ENCODE measurements around the gene PATE2. TPM values are rescaled to one million over a fixed set of nuclear protein-coding genes. Genes with fewer than 3 reads are reported as not detected.

Gene PATE2
- total RNA-seq (2014; rRNA removed; shearing (Covaris generic)) = 0.11 and 0.53 TPM in 2 replicates
- 0.33 and 0.51 TPM in 2 replicates for polyA plus RNA-seq (2015; cell fraction: cytosol; rRNA removed)
- 0.60 and 0.84 TPM in 2 replicates for polyA plus RNA-seq (2015; cell fraction: nucleus; rRNA removed)

DNA sequence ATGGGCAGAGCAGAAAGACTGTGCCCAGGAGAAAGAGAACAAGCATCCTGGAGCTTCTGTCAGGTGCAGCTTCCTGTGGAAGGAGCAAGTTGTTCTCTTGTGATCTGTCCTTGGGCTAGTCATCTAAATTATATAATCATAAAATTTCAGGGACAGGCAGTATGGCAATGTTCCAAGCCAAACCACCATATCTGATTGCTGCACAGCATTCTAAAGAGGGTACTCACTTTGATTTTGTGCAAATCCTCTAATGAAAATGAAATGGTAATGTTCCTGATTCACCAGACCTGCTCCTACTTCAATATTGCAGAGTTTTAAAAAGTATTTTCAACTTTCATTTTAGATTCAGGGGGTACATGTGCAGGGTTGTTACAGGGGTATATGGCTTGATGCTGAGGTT is at the start of gene PATE2:
TSS of gene PATE2 (minus strand) at position 101 of the 400 bp plus-strand sequence. CDS start at position 46, 55 bp downstream.
- no peak for DNase-seq (ENCODE audit: low read depth, low spot score)
- in situ Hi-C loops (cut with HindIII; ENCODE audit: low pct_unique_long_range_greater_than_20kb, low sequenced_read_pairs) = no loop called here

DNA sequence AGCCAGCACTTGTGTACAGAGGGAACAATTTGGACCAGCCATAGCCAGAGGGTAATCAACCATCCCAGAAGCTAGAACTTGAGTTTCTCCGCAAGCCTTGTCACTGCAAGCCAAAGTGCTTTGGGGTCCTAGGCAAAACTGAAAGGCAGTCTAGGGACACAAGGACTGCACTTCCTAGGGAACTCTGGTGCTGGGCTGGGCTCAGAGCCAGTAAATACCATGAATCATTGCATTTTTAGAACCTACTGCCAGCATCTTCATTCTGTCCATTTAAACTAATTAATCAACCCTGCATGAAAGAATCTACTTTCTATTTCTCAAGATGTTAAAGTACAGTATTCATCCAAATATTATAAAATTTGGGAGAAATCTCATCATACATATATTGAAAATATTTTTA is 29.3 kb upstream of the PATE2 start:
- no peak for DNase-seq (ENCODE audit: low read depth, low spot score)
- in situ Hi-C loops (cut with HindIII; ENCODE audit: low pct_unique_long_range_greater_than_20kb, low sequenced_read_pairs) = no loop called here

DNA sequence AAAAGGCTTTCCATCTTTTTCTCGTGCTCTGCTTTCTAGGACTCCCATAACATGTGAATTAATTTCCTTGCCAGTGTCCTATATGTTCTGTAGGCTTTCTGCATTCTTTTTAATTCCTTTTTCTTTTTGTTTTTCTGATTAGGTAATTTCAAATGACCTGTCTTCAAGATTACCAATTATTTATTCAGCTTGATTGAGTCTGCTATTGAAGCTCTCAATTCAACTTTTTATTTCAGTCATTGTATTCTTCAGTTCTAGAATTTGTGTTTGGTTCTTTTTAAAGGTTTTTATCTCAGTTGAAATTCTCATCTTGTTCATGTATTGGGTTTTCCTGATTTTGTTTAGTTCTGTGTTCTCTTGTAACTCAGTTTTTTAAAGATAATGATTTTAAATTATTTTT is 23.8 kb upstream of the PATE2 start:
- in situ Hi-C loops (cut with HindIII; ENCODE audit: low pct_unique_long_range_greater_than_20kb, low sequenced_read_pairs) = no loop called here
- DNase-seq (ENCODE audit: low read depth, low spot score) = no peak

GRCh38 chr11:125799808-125800207 is 21.2 kb upstream of the PATE2 start:
- in situ Hi-C loops (cut with HindIII; ENCODE audit: low pct_unique_long_range_greater_than_20kb, low sequenced_read_pairs) = no loop called here
- DNase-seq (ENCODE audit: low read depth, low spot score) = no peak

GRCh38 chr11:125797641-125798040 is 19.0 kb upstream of the PATE2 start:
- in situ Hi-C loops (cut with HindIII; ENCODE audit: low pct_unique_long_range_greater_than_20kb, low sequenced_read_pairs) = no loop called here
- no peak for DNase-seq (ENCODE audit: low read depth, low spot score)

DNA sequence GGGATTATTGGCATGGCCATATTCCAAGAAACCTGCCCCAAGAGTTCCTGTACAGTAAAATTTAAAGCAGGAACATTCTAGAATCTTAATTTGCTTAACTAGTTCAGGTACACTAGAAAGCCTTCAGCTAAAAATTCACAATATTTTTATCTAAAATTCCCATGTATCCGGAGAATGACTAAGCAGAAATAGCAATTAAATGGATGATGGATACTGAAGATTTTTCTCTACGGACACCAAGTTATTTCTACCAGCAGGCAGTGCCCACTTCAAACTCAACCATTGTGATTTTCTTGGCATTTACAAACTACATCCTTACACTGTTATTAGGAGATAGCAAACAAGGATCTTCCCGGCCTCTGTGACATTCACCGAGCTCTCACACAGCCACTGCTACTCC is 12.2 kb upstream of the PATE2 start:
- in situ Hi-C loops (cut with HindIII; ENCODE audit: low pct_unique_long_range_greater_than_20kb, low sequenced_read_pairs) = no loop called here
- no peak for DNase-seq (ENCODE audit: low read depth, low spot score)

DNA sequence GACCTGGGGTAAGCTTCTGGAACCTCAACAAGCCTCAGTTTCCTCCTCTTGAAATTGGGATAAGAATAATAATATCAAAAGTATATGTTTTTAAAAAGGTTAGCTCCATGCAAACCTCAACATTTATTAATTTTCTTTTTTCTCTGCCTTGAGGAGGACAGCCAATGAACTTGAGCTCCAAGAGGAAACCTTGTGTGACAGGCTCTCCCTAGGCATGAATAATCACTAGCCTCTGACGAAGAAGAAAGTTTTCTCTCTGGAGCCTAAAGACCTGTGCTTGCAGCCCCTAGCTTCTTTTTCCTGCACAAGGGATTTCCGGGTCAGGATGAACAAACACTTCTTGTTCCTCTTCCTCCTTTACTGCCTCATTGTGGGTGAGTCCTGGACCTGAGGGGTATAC is 9.2 kb upstream of the PATE2 start, which contains the start of gene PATE3:
TSS of gene PATE3 (plus strand) at position 301 of the 400 bp plus-strand sequence. CDS start at position 326, 25 bp downstream.
- no peak for DNase-seq (ENCODE audit: low read depth, low spot score)
- in situ Hi-C loops (cut with HindIII; ENCODE audit: low pct_unique_long_range_greater_than_20kb, low sequenced_read_pairs) = no loop called here

- DNase-seq (ENCODE audit: low read depth, low spot score) = no peak
- in situ Hi-C loops (cut with HindIII; ENCODE audit: low pct_unique_long_range_greater_than_20kb, low sequenced_read_pairs) = no loop called here
Observed at GRCh38 chr11:125784678-125785077, 6.0 kb upstream of the PATE2 start.

- in situ Hi-C loops (cut with HindIII; ENCODE audit: low pct_unique_long_range_greater_than_20kb, low sequenced_read_pairs) = no loop called here
- no peak for DNase-seq (ENCODE audit: low read depth, low spot score)
Observed at GRCh38 chr11:125777309-125777708, 1.3 kb downstream of the PATE2 start.

- in situ Hi-C loops (cut with HindIII; ENCODE audit: low pct_unique_long_range_greater_than_20kb, low sequenced_read_pairs) = no loop called here
Observed at GRCh38 chr11:125773516-125773915, 5.1 kb downstream of the PATE2 start.

GRCh38 chr11:125772834-125773505 is 5.7 kb downstream of the PATE2 start:
- in situ Hi-C loops (cut with HindIII; ENCODE audit: low pct_unique_long_range_greater_than_20kb, low sequenced_read_pairs) = no loop called here
- no peak for DNase-seq (ENCODE audit: low read depth, low spot score)

More at GRCh38 chr11:125773516-125773915, 5.1 kb downstream of the PATE2 start:
- no peak for DNase-seq (ENCODE audit: low read depth, low spot score)

DNA sequence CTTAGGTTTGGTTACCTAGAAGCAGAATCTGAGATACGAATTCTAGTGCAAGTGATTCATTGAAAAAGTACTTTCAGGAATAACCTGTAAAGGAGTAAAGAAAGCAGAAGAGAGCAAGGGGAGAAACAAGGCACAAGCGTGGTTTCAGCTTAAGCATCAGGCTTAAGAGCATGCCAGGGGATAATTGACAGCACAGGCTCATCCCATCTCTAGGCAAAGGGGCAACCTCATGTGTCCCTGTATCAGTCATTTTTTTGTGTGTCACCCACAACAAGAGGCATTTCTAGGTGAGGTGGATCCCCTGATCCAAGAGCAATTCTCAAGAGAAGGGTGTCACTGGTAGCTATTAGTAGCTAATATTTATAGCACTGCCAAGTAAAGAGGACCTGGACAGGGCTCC is 8.0 kb downstream of the PATE2 start:
- DNase-seq (ENCODE audit: low read depth, low spot score) = no peak
- in situ Hi-C loops (cut with HindIII; ENCODE audit: low pct_unique_long_range_greater_than_20kb, low sequenced_read_pairs) = no loop called here

GRCh38 chr11:125768336-125769046 is 10.1 kb downstream of the PATE2 start:
- in situ Hi-C loops (cut with HindIII; ENCODE audit: low pct_unique_long_range_greater_than_20kb, low sequenced_read_pairs) = no loop called here
- peak; percentile 7 for DNase-seq (ENCODE audit: low read depth, low spot score)

- DNase-seq (ENCODE audit: low read depth, low spot score) = no peak
- in situ Hi-C loops (cut with HindIII; ENCODE audit: low pct_unique_long_range_greater_than_20kb, low sequenced_read_pairs) = no loop called here
Observed at GRCh38 chr11:125766251-125766650, 12.4 kb downstream of the PATE2 start.

GRCh38 chr11:125763483-125763882 is 15.1 kb downstream of the PATE2 start:
- DNase-seq (ENCODE audit: low read depth, low spot score) = no peak
- in situ Hi-C loops (cut with HindIII; ENCODE audit: low pct_unique_long_range_greater_than_20kb, low sequenced_read_pairs) = no loop called here

DNA sequence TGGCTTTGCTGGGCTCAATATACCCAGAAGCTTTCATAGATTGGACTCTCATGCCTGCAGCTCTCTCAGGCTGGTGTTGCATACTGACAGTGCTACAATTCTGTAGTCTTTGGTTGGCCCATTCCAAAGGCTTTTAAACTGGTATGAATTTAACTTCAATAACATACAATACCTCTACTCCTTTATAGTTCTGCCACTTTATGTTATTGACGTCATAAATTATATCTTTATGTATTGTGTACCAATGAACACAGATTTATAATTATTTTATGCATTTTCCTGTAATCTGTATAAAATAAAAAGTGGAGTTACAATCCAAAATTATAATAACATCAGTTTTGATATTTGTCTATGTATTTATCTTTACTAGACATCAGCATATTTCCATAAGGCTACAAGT is 16.2 kb downstream of the PATE2 start:
- in situ Hi-C loops (cut with HindIII; ENCODE audit: low pct_unique_long_range_greater_than_20kb, low sequenced_read_pairs) = no loop called here
- DNase-seq (ENCODE audit: low read depth, low spot score) = no peak

DNA sequence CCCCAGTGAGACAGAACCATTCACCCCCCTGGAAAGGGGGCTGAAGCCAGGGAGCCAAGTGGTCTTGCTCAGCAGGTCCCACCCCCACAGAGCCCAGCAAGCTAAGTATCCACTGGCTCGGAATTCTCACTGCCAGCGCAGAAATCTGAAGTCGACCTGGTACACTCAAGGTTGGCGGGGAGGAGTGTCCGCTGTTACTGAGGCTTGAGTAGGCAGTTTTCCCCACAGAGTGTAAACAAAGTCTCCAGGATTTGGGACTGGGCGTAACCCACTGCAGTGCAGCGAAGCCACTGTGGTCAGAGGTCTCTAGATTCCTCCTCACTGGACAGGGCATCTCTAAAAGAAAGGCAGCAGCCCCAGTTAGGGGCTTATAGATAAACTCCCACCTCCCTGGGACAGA is 22.6 kb downstream of the PATE2 start:
- DNase-seq (ENCODE audit: low read depth, low spot score) = no peak
- in situ Hi-C loops (cut with HindIII; ENCODE audit: low pct_unique_long_range_greater_than_20kb, low sequenced_read_pairs) = no loop called here

DNA sequence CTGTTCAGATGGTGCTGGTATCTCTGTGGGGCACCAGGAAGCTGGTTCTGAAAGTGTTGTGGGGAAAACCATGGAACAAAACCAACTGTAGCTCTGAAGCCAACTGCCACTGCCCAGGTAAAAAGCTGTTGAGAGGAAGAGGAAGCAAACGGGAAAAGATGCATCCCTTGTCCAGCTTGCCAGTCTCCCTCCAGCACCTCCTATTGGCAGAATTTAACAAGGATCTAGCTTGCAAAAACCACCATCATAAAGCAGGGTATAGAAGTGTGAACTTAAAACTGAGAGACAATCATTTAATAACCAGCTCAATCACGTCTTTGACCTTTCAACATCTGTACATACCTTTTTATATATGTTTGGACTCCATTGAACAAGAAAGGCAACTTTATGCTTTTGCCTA is 28.0 kb downstream of the PATE2 start:
- in situ Hi-C loops (cut with HindIII; ENCODE audit: low pct_unique_long_range_greater_than_20kb, low sequenced_read_pairs) = no loop called here
- DNase-seq (ENCODE audit: low read depth, low spot score) = no peak

DNA sequence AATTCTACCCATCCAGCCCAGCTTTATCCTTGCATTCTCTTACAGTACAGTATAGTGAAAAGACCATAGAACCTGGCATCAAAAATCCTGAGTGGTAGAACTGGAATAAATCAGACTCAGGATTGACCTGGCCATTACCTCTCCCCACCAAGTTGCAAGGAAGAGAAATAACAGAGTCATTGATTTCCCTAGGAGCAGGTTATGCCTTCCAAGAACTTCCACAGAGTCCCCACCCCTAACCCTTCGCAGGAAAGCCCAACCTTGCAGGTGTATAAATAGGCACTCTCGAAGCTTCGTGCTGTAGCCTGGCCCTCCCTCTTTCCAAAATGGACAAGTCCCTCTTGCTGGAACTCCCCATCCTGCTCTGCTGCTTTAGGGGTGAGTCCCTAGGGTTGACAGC is 32.6 kb downstream of the PATE2 start, which contains the start of gene PATE1:
TSS of gene PATE1 (plus strand) at position 301 of the 400 bp plus-strand sequence. CDS start at position 327, 26 bp downstream.
- DNase-seq (ENCODE audit: low read depth, low spot score) = no peak
- in situ Hi-C loops (cut with HindIII; ENCODE audit: low pct_unique_long_range_greater_than_20kb, low sequenced_read_pairs) = no loop called here

All from SK-MEL-5 (cell line).